Neuronal stem cell (in vitro differentiated cells): ENCODE results near the gene BGN.

Experiments used
- DNase-seq: peaks from one replicate; pipeline ENCODE4 v3.0.0-alpha.2; 2013; ENCODE audit warnings: low spot score
- H2AFZ ChIP-seq: one replicate; pipeline ENCODE4 v1.6.1; 2013; ENCODE audit warnings: mild to moderate bottlenecking, low read length, inconsistent platforms
- H2AK5ac ChIP-seq: 2 replicates; pipeline ENCODE4 v1.6.1; 2013; ENCODE audit warnings: low read depth, mild to moderate bottlenecking, inconsistent platforms, low read length, moderate library complexity, mixed read lengths
- H2BK120ac ChIP-seq: 2 replicates; pipeline ENCODE4 v1.6.1; 2013; ENCODE audit warnings: low read depth, mild to moderate bottlenecking, inconsistent platforms, low read length, moderate library complexity, mixed read lengths
- H2BK12ac ChIP-seq: one replicate; pipeline ENCODE4 v1.6.1; 2013; ENCODE audit warnings: low read length, inconsistent platforms
- H2BK15ac ChIP-seq: 2 replicates; pipeline ENCODE4 v1.6.1; 2013; ENCODE audit warnings: mild to moderate bottlenecking, low read length, inconsistent platforms, mixed read lengths
- H2BK5ac ChIP-seq: one replicate; pipeline ENCODE4 v1.6.1; 2013; ENCODE audit warnings: inconsistent platforms, mild to moderate bottlenecking, low read length, moderate library complexity
- H3K14ac ChIP-seq: one replicate; pipeline ENCODE4 v1.6.1; 2013; ENCODE audit warnings: low read length, inconsistent platforms
- H3K18ac ChIP-seq: 2 replicates; pipeline ENCODE4 v1.6.1; 2013; ENCODE audit warnings: low read length, inconsistent platforms
- H3K23ac ChIP-seq: 2 replicates; pipeline ENCODE4 v1.6.1; 2013; ENCODE audit warnings: low read depth, mild to moderate bottlenecking, mixed read lengths, low read length, inconsistent platforms; ENCODE audit not compliant: poor library complexity
- H3K27ac ChIP-seq: replicated peaks from 3 replicates; pipeline ENCODE4 v1.5.1; 2013; ENCODE audit warnings: low read length, inconsistent platforms
- H3K27me3 ChIP-seq, 3 experiments: 2 replicates each; pipeline ENCODE4 v1.6.1; 2013; ENCODE audit warnings: low read length in 3 of 3, mild to moderate bottlenecking in 2 of 3, inconsistent platforms in 1 of 3, low read depth in 1 of 3, mixed read lengths in 1 of 3, moderate library complexity in 1 of 3; ENCODE audit not compliant: control insufficient read depth in 3 of 3, insufficient read depth in 3 of 3
- H3K36me3 ChIP-seq, 2 donors: replicated peaks in 1 of 2; 2 replicates each; pipeline ENCODE4 v1.6.1; 2013; ENCODE audit warnings: low read length in 2 of 2; ENCODE audit not compliant: control insufficient read depth in 2 of 2, insufficient read depth in 2 of 2
- H3K4ac ChIP-seq: 2 replicates; pipeline ENCODE4 v1.6.1; 2013; ENCODE audit warnings: inconsistent platforms, mild to moderate bottlenecking, low read length, moderate library complexity
- H3K4me1 ChIP-seq, 2 donors: 1 replicate in 1 of 2; 2 replicates in 1 of 2; pipeline ENCODE4 v1.6.1; 2013; ENCODE audit warnings: low read length in 2 of 2, low read depth in 1 of 2; ENCODE audit not compliant: control insufficient read depth in 2 of 2, insufficient read depth in 1 of 2
- H3K4me2 ChIP-seq: one replicate; pipeline ENCODE4 v1.6.1; 2013; ENCODE audit warnings: mild to moderate bottlenecking, low read length, inconsistent platforms; ENCODE audit not compliant: insufficient read depth, poor library complexity, severe bottlenecking
- H3K4me3 ChIP-seq, 2 donors: 2 replicates each; pipeline ENCODE4 v1.5.1; 2013; ENCODE audit warnings: low read length in 2 of 2, mild to moderate bottlenecking in 2 of 2, inconsistent platforms in 1 of 2, moderate library complexity in 1 of 2
- H3K79me1 ChIP-seq: one replicate; pipeline ENCODE4 v1.6.1; 2013; ENCODE audit warnings: low read depth, mild to moderate bottlenecking, inconsistent platforms, low read length, moderate library complexity
- H3K9ac ChIP-seq: one replicate; pipeline ENCODE4 v1.6.1; 2013; ENCODE audit warnings: mild to moderate bottlenecking, low read depth, low read length, inconsistent platforms; ENCODE audit not compliant: poor library complexity
- H3K9me3 ChIP-seq, 2 donors: replicated peaks in 1 of 2; 2 replicates each; pipeline versions ENCODE3 to v1.6.1; 2013; ENCODE audit warnings: low read length in 2 of 2, mild to moderate bottlenecking in 2 of 2, inconsistent platforms in 1 of 2, low read depth in 1 of 2, mixed read lengths in 1 of 2, moderate library complexity in 1 of 2; ENCODE audit not compliant: control insufficient read depth in 2 of 2, insufficient read depth in 1 of 2
- H4K8ac ChIP-seq: one replicate; pipeline ENCODE4 v1.6.1; 2013; ENCODE audit warnings: low read depth, mild to moderate bottlenecking, inconsistent platforms, low read length, moderate library complexity
- H4K91ac ChIP-seq: one replicate; pipeline ENCODE4 v1.6.1; 2013; ENCODE audit warnings: low read length, low read depth, mild to moderate bottlenecking, inconsistent platforms; ENCODE audit not compliant: poor library complexity
- WGBS, 2 donors: extraction: QIAGEN DNeasy Blood & Tissue Kit; methylation state at CpG; one replicate each; pipeline ENCODE4 v1.1.7; 2013; ENCODE audit warnings: missing lambda C conversion rate in 2 of 2, mixed read lengths in 1 of 2; ENCODE audit not compliant: insufficient read length in 2 of 2, insufficient replicate concordance in 1 of 2; ENCODE audit errors: extremely low coverage in 2 of 2; 5-methylcytosine and 5-hydroxymethylcytosine counted together

Gene BGN

DNA sequence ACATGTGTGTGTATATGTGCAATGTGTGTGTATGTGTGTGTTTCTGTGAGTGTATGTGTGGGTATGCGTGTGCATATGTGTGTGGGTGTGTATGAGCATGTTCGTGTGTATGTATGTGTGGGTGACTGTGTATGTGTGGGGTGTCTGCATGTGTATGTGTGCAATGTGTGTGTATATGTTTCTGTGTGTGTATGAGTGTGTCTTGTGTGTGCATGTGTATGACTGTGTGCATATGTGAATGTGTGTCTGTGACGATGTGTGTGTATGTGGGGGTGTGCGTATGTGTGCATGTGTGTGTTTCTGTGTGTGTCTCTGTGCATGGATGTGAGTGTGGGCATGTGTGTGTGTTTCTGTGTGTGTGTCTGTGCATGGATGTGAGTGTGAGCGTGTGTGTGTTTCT lies 18.5 kb downstream of the BGN start:
- H2BK5ac ChIP-seq: no peak overlapping the region
- H2AK5ac ChIP-seq: no peak overlapping the region
- H3K4me2 ChIP-seq: no peak overlapping the region
- H3K27me3 ChIP-seq: peaks cover 0 to 55% (median 23%) of the 10 kb centered on the region in 3 experiments
- no peak overlapping the region for H4K8ac ChIP-seq
- peaks cover 0 to 1% of the 10 kb centered on the region in 2 donors for H3K4me1 ChIP-seq
- no CpG with 5 or more reads among the region's 5 CpGs for WGBS, 2 donors
- no peak overlapping the region for H2BK15ac ChIP-seq
- H3K23ac ChIP-seq: no peak overlapping the region
- no peak for DNase-seq
- no peaks in the 10 kb centered on the region for H3K36me3 ChIP-seq
- H3K9me3 ChIP-seq: no peaks in the 10 kb centered on the region
- H2AFZ ChIP-seq: no peak overlapping the region
- H3K4me3 ChIP-seq: no peak overlapping the region
- H4K91ac ChIP-seq: no peak overlapping the region
- no peak overlapping the region for H3K4ac ChIP-seq
- H3K18ac ChIP-seq: no peak overlapping the region
- H2BK12ac ChIP-seq: no peak overlapping the region
- no peak overlapping the region for H3K27ac ChIP-seq
- peaks cover 3% of the 10 kb centered on the region for H3K79me1 ChIP-seq
- H2BK120ac ChIP-seq: no peak overlapping the region
- H3K9ac ChIP-seq: no peak overlapping the region
- no peak overlapping the region for H3K14ac ChIP-seq

DNA sequence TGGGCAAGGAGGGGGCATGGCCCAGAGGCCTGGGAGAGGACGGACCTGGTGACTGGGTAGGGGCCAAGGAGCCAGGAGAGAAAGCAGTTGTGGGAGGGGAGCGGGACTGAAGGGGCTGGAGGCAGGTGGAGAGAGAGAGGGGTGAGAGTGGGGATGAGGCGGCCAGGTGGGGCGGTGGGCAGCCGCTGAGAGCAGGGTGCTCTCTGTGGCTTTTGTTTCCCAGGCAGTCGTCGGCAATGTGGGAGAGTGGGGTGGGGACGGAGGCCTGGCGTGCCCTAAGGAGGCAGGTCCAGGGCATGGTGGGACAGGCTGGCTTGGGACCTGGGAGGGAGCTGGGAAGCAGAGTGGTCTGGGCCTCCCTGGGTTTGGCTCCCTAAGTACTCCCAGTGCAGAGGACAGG lies 19.5 kb downstream of the BGN start:
- Histone ChIP-seq H4K8ac (no peak overlapping the region), H3K4me1 (peaks cover 0 to 1% of the 10 kb centered on the region in 2 donors), H2AFZ (no peak overlapping the region), H3K4me3 (no peak overlapping the region), H3K9me3 (no peaks in the 10 kb centered on the region), H4K91ac (no peak overlapping the region), H3K4me2 (no peak overlapping the region), H2BK12ac (no peak overlapping the region), H3K4ac (no peak overlapping the region), H3K23ac (no peak overlapping the region), H2BK15ac (no peak overlapping the region), H2BK5ac (no peak overlapping the region), H3K9ac (no peak overlapping the region), H3K14ac (no peak overlapping the region), H2BK120ac (no peak overlapping the region), H3K27me3 (peaks cover 0 to 65% (median 33%) of the 10 kb centered on the region in 3 experiments), H2AK5ac (no peak overlapping the region), H3K27ac (no peak overlapping the region), H3K79me1 (peaks cover 3% of the 10 kb centered on the region), H3K36me3 (no peaks in the 10 kb centered on the region), H3K18ac (no peak overlapping the region)
- no CpG with 5 or more reads among the region's 9 CpGs for WGBS, 2 donors
- no peak for DNase-seq

DNA sequence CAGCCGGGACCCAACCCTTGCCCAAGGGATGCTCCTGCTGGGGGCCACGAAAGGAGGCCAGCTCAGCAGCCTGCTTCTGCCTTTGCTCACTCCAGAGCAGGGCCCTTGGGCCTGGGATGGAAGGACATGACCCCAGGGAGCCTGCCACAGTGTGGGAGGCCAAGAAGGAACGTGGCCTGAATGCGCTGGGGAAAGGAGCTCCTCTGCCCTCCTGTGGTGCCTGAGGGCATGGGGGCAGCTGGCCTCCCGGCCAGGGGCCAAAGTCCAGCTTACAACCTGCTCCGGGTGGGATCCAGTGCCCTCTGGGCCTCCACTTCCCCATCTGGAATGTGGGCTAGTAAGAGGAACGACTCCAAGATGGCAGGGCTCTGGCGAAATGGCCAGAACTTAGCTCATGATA lies 20.7 kb downstream of the BGN start:
- Histone ChIP-seq H3K9ac (no peak overlapping the region), H4K91ac (no peak overlapping the region), H3K4me1 (peaks cover 0 to 1% of the 10 kb centered on the region in 2 donors), H3K27me3 (peaks cover 0 to 65% (median 36%) of the 10 kb centered on the region in 3 experiments), H3K4ac (no peak overlapping the region), H2AFZ (no peak overlapping the region), H3K18ac (no peak overlapping the region), H4K8ac (no peak overlapping the region), H3K36me3 (no peaks in the 10 kb centered on the region), H2BK5ac (no peak overlapping the region), H3K9me3 (no peaks in the 10 kb centered on the region), H3K4me3 (no peak overlapping the region), H3K79me1 (no peaks in the 10 kb centered on the region), H2AK5ac (no peak overlapping the region), H3K23ac (no peak overlapping the region), H2BK120ac (no peak overlapping the region), H3K4me2 (no peak overlapping the region), H3K27ac (no peak overlapping the region), H2BK15ac (no peak overlapping the region), H2BK12ac (no peak overlapping the region), H3K14ac (no peak overlapping the region)
- no peak for DNase-seq
- WGBS, 2 donors: no CpG with 5 or more reads among the region's 8 CpGs

DNA sequence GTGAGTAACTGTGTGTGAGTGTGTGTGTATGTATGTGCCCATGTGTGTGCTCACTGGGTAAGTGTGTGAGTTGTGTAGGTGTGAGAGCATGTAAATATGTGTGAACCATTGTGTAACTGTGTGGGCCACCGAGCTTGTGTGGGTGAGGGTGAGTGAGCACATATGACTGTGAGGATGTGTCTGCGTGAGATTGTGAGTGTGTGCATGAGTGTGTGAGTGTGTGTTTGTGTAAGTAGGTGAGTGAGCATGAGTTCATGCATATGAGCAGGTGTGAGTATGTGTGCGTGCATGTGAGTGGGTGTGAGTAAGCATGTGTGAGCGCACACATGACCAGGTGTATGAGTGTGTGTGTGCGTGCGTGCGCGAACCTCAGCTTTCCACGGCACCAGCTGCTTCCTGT lies 21.3 kb downstream of the BGN start:
- peak overlapping the region; percentile 28 for H3K18ac ChIP-seq
- no peak overlapping the region for H4K91ac ChIP-seq
- DNase-seq: no peak
- H3K4me1 ChIP-seq: peaks cover 0 to 1% of the 10 kb centered on the region in 2 donors
- H3K27ac ChIP-seq: no peak overlapping the region
- H2BK120ac ChIP-seq: no peak overlapping the region
- H3K4ac ChIP-seq: no peak overlapping the region
- H3K9me3 ChIP-seq: no peaks in the 10 kb centered on the region
- H3K4me3 ChIP-seq: no peak overlapping the region
- H2BK5ac ChIP-seq: no peak overlapping the region
- H3K14ac ChIP-seq: no peak overlapping the region
- no peak overlapping the region for H2BK15ac ChIP-seq
- H3K27me3 ChIP-seq: peaks cover 0 to 65% (median 36%) of the 10 kb centered on the region in 3 experiments
- H2AFZ ChIP-seq: no peak overlapping the region
- no peak overlapping the region for H3K4me2 ChIP-seq
- H2AK5ac ChIP-seq: no peak overlapping the region
- no peaks in the 10 kb centered on the region for H3K79me1 ChIP-seq
- no peak overlapping the region for H4K8ac ChIP-seq
- no peaks in the 10 kb centered on the region for H3K36me3 ChIP-seq
- no peak overlapping the region for H3K23ac ChIP-seq
- WGBS, 2 donors: no CpG with 5 or more reads among the region's 9 CpGs
- H2BK12ac ChIP-seq: no peak overlapping the region
- H3K9ac ChIP-seq: no peak overlapping the region
